Measurements from ENCODE around the gene FAM107B.

The FAM107B gene

DNA sequence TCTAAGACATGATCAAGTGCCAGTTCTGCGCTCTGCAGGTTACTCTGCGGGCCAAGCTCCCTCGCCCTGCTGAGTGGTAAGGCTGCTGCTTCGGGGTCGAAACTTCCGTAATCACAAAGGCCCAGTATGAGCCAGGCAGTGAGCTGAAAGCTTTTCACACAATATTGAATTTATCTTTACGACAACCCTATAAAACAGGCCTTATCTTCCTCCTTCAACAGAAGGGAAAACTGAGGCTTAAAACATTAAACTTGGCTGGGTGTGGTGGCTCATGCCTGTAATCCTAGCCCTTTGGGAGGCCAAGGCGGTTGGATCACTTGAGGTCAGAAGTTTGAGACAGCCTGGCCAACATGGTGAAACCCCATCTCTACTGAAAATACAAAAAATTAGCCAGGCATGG lies 83.3 kb downstream of the FAM107B start (continued):
- no peak for TF ChIP-seq ZBTB44 (tag by site-specific recombination; IDR thresholded peaks at IDR 0.05)
- 0 out of 2 replicates have a peak, but pooled peaks have one; percentile 34 for TF ChIP-seq KLF16 (tag by site-specific recombination; IDR thresholded peaks at IDR 0.05)
- no peak for TF ChIP-seq SCRT2 (tag by site-specific recombination; IDR thresholded peaks at IDR 0.05)
- no peak for TF ChIP-seq ZNF2 (tag by site-specific recombination; IDR thresholded peaks at IDR 0.05)
- TF ChIP-seq EGR2 (tag by site-specific recombination; IDR thresholded peaks at IDR 0.05; ENCODE audit: low read depth), result no peak
- TF ChIP-seq ZNF10 (tag by site-specific recombination; IDR thresholded peaks at IDR 0.05), result peak; percentile 57; the same call in 1 of the 2 replicates
- no peak for TF ChIP-seq ZBTB6 (tag by site-specific recombination; IDR thresholded peaks at IDR 0.05)
- no peak for TF ChIP-seq ZNF701 (tag by site-specific recombination; IDR thresholded peaks at IDR 0.05)
- TF ChIP-seq ZEB2 (tag by site-specific recombination; IDR thresholded peaks at IDR 0.05), result no peak
- no peak for TF ChIP-seq ZNF707 (tag by site-specific recombination; IDR thresholded peaks at IDR 0.05)
- TF ChIP-seq AEBP2 (tag by site-specific recombination; IDR thresholded peaks at IDR 0.05; ENCODE audit: borderline replicate concordance), result no peak
- TF ChIP-seq PRDM6 (tag by site-specific recombination; IDR thresholded peaks at IDR 0.05), result peak; percentile 69; the same call in 1 of the 2 replicates
- TF ChIP-seq ZNF398 (tag by site-specific recombination; IDR thresholded peaks at IDR 0.05), result no peak
- peak; percentile 97 for TF ChIP-seq ZNF580 (tag by site-specific recombination; IDR thresholded peaks at IDR 0.05)
- TF ChIP-seq GFI1B (tag by site-specific recombination; IDR thresholded peaks at IDR 0.05), result no peak; the same call in 1 of the 2 replicates
- TF ChIP-seq, protein P1, sequence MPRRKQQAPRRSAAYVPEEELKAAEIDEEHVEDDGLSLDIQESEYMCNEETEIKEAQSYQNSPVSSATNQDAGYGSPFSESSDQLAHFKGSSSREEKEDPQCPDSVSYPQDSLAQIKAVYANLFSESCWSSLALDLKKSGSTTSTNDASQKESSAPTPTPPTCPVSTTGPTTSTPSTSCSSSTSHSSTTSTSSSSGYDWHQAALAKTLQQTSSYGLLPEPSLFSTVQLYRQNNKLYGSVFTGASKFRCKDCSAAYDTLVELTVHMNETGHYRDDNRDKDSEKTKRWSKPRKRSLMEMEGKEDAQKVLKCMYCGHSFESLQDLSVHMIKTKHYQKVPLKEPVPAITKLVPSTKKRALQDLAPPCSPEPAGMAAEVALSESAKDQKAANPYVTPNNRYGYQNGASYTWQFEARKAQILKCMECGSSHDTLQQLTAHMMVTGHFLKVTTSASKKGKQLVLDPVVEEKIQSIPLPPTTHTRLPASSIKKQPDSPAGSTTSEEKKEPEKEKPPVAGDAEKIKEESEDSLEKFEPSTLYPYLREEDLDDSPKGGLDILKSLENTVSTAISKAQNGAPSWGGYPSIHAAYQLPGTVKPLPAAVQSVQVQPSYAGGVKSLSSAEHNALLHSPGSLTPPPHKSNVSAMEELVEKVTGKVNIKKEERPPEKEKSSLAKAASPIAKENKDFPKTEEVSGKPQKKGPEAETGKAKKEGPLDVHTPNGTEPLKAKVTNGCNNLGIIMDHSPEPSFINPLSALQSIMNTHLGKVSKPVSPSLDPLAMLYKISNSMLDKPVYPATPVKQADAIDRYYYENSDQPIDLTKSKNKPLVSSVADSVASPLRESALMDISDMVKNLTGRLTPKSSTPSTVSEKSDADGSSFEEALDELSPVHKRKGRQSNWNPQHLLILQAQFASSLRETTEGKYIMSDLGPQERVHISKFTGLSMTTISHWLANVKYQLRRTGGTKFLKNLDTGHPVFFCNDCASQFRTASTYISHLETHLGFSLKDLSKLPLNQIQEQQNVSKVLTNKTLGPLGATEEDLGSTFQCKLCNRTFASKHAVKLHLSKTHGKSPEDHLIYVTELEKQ (tag by site-specific recombination; IDR thresholded peaks at IDR 0.05; ENCODE audit: borderline replicate concordance), result peak; percentile 12; the same call in 1 of the 2 replicates
- no peak for TF ChIP-seq CTCF (tag by site-specific recombination; IDR thresholded peaks at IDR 0.05)
- peak; percentile 95 for TF ChIP-seq ZNF843 (tag by site-specific recombination; IDR thresholded peaks at IDR 0.05)
- TF ChIP-seq, protein P2, sequence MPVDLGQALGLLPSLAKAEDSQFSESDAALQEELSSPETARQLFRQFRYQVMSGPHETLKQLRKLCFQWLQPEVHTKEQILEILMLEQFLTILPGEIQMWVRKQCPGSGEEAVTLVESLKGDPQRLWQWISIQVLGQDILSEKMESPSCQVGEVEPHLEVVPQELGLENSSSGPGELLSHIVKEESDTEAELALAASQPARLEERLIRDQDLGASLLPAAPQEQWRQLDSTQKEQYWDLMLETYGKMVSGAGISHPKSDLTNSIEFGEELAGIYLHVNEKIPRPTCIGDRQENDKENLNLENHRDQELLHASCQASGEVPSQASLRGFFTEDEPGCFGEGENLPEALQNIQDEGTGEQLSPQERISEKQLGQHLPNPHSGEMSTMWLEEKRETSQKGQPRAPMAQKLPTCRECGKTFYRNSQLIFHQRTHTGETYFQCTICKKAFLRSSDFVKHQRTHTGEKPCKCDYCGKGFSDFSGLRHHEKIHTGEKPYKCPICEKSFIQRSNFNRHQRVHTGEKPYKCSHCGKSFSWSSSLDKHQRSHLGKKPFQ (tag by site-specific recombination; IDR thresholded peaks at IDR 0.05), result peak; percentile 86
- TF ChIP-seq ZNF140 (tag by site-specific recombination; IDR thresholded peaks at IDR 0.05), result no peak
- no peak for TF ChIP-seq ZNF558 (tag by site-specific recombination; IDR thresholded peaks at IDR 0.05)
- no peak for TF ChIP-seq SETDB1 (IDR thresholded peaks at IDR 0.05; ENCODE audit: insufficient read length, low read length)
- TF ChIP-seq ZNF433 (tag by site-specific recombination; IDR thresholded peaks at IDR 0.05; ENCODE audit: low read depth), result no peak
- no peak for TF ChIP-seq ZNF488 (tag by site-specific recombination; IDR thresholded peaks at IDR 0.05)

All from HEK293 (cell line).